CD14-positive monocyte (primary cell): Measurements from ENCODE around the gene HIGD1C. TPM values are rescaled to one million over a fixed set of nuclear protein-coding genes. Genes with fewer than 3 reads are reported as not detected.
A peak's percentile ranks its signal among the peaks of the same experiment; 100 is the strongest.

Experiments
- DNase-seq, 3 donors: peaks; one replicate each; pipeline ENCODE4 v3.0.0-alpha.2; 2011 to 2022
- H2AFZ ChIP-seq: 2 replicates; pipeline ENCODE4 v1.6.0; 2012; ENCODE audit warnings: mild to moderate bottlenecking, low read depth, low read length, inconsistent platforms; ENCODE audit not compliant: insufficient read depth, poor library complexity, severe bottlenecking
- H3K27ac ChIP-seq, 2 donors: 1 replicate in 1 of 2; 2 replicates in 1 of 2; pipeline ENCODE4 v1.5.1; 2012 to 2013; ENCODE audit warnings: low read length in 2 of 2, control low read depth in 1 of 2, inconsistent platforms in 1 of 2, low read depth in 1 of 2, mild to moderate bottlenecking in 1 of 2
- H3K27me3 ChIP-seq, 2 donors: one replicate each; pipeline versions ENCODE4 v1.6.0 to v1.6.1; 2011 to 2013; ENCODE audit warnings: low read length in 2 of 2; ENCODE audit not compliant: control insufficient read depth in 2 of 2, insufficient read depth in 2 of 2
- H3K36me3 ChIP-seq, 2 donors: replicated peaks in 1 of 2; 1 replicate in 1 of 2; 2 replicates in 1 of 2; pipeline versions ENCODE4 v1.5.1 to v1.6.1; 2012 to 2013; ENCODE audit warnings: low read length in 2 of 2, control low read depth in 1 of 2, inconsistent platforms in 1 of 2, mild to moderate bottlenecking in 1 of 2; ENCODE audit not compliant: insufficient read depth in 2 of 2, control insufficient read depth in 1 of 2
- H3K4me1 ChIP-seq, 2 donors: 1 replicate in 1 of 2; 2 replicates in 1 of 2; pipeline versions ENCODE4 v1.5.1 to v1.6.1; 2012 to 2013; ENCODE audit warnings: low read length in 2 of 2, control low read depth in 1 of 2, inconsistent platforms in 1 of 2, mild to moderate bottlenecking in 1 of 2, moderate library complexity in 1 of 2; ENCODE audit not compliant: insufficient read depth in 2 of 2, control insufficient read depth in 1 of 2
- H3K4me2 ChIP-seq: replicated peaks from 2 replicates; pipeline ENCODE3; 2012; ENCODE audit warnings: low read length, moderate library complexity, mild to moderate bottlenecking; ENCODE audit not compliant: poor library complexity, severe bottlenecking; ENCODE audit errors: extremely low read depth
- H3K4me3 ChIP-seq, 3 experiments: fragments of 200-600 bp in 1 of 3; sonication (generic) in 1 of 3; replicated peaks in 1 of 3; 1 replicate in 2 of 3; 2 replicates in 1 of 3; pipeline ENCODE4 v1.5.1; 2011 to 2013; ENCODE audit warnings: low read length in 3 of 3, mild to moderate bottlenecking in 3 of 3, control low read depth in 2 of 3, low read depth in 2 of 3, inconsistent platforms in 1 of 3, moderate library complexity in 1 of 3
- H3K79me2 ChIP-seq: 2 replicates; pipeline ENCODE4 v1.6.0; 2012; ENCODE audit warnings: mild to moderate bottlenecking, control low read depth, inconsistent platforms, low read length, moderate library complexity; ENCODE audit not compliant: insufficient read depth
- H3K9ac ChIP-seq: 2 replicates; pipeline ENCODE4 v1.6.0; 2017; ENCODE audit warnings: low read length, mild to moderate bottlenecking; ENCODE audit not compliant: insufficient read depth, poor library complexity, severe bottlenecking
- H3K9me3 ChIP-seq, 2 donors: replicated peaks in 1 of 2; 1 replicate in 1 of 2; 2 replicates in 1 of 2; pipeline versions ENCODE4 v1.5.1 to v1.6.1; 2012 to 2013; ENCODE audit warnings: low read length in 2 of 2, control low read depth in 1 of 2; ENCODE audit not compliant: control insufficient read depth in 1 of 2, insufficient read depth in 1 of 2
- H4K20me1 ChIP-seq: 2 replicates; pipeline ENCODE4 v1.6.0; 2012; ENCODE audit warnings: mild to moderate bottlenecking, low read length, control low read depth, moderate library complexity; ENCODE audit not compliant: insufficient read depth
- H3K27ac Mint-ChIP-seq, 7 donors: one replicate each; pipeline ENCODE4 v1.8.0; 2020; ENCODE audit warnings: mild to moderate bottlenecking in 7 of 7, mixed read lengths in 7 of 7, moderate library complexity in 6 of 7, inconsistent platforms in 2 of 7
- H3K27me3 Mint-ChIP-seq, 3 donors: one replicate each; pipeline ENCODE4 v1.8.0; 2021 to 2022; ENCODE audit warnings: low read depth in 3 of 3, mild to moderate bottlenecking in 3 of 3, mixed read lengths in 3 of 3, moderate library complexity in 3 of 3, inconsistent platforms in 1 of 3
- H3K36me3 Mint-ChIP-seq, 2 donors: one replicate each; pipeline ENCODE4 v1.8.0; 2020; ENCODE audit warnings: mixed read lengths in 2 of 2, inconsistent platforms in 1 of 2, mild to moderate bottlenecking in 1 of 2
- H3K4me1 Mint-ChIP-seq: one replicate; pipeline ENCODE4 v1.8.0; 2020; ENCODE audit warnings: mild to moderate bottlenecking, mixed read lengths
- H3K4me3 Mint-ChIP-seq, 2 donors: one replicate each; pipeline ENCODE4 v1.8.0; 2020; ENCODE audit warnings: mild to moderate bottlenecking in 2 of 2, mixed read lengths in 2 of 2, moderate library complexity in 1 of 2
- H3K9me3 Mint-ChIP-seq, 7 donors: one replicate each; pipeline ENCODE4 v1.8.0; 2020 to 2022; ENCODE audit warnings: mixed read lengths in 7 of 7, mild to moderate bottlenecking in 6 of 7, moderate library complexity in 6 of 7, inconsistent platforms in 2 of 7
- WGBS: methylation state at CpG from one replicate; pipeline ENCODE4 v1.1.5; 2013; ENCODE audit warnings: missing lambda C conversion rate; ENCODE audit not compliant: insufficient coverage; 5-methylcytosine and 5-hydroxymethylcytosine counted together
- intact Hi-C, 2 donors: fragments of 100-400 bp; cut with micrococcal nuclease; formaldehyde crosslinking; loops; one replicate each; pipeline versions ENCODE4 v1.15.0 to v1.15.1; 2023
- polyA plus RNA-seq, 3 donors: library from polyadenylated mRNA; depleted of rRNA in 1 of 3; unstranded in 2 of 3; stranded (reverse) in 1 of 3; fragments of 300-500 nt in 2 of 3; fragments of >200 nt in 1 of 3; fragmentation: Illumina TruSeq in 2 of 3; gene quantifications; 1 replicate in 2 of 3; 2 replicates in 1 of 3; pipeline ENCODE4 v1.2.3, GENCODE V29; 2012 to 2021
- TF ChIP-seq, protein P1 (sequence below): fragments of 200-600 bp; IDR thresholded peaks from one replicate; pipeline ENCODE4 v1.8.0; 2022; ENCODE audit warnings: antibody characterized with exemption, mild to moderate bottlenecking

The HIGD1C gene
- polyA plus RNA-seq, 3 donors, result not detected

DNA sequence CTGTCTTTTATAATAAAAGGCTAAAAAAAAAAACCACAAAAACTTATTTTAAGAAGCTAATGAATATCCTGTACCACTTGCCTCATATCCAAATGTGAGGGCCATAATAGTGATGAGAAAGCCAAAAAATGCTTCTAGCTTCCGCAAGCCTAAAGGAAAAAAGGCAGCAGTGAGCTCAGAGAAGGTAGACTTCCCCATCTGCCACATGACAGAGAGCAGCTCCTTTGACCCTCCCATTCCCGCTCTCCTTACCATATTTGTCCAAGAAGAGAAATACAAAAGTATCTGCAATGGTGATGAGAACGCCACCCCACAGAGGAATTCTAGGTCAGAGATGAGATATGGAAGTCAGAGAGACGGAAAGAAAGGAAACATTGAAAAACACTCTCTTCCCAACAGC is 46.7 kb downstream of the HIGD1C start:
- Histone ChIP-seq H2AFZ (no peak overlapping the region), H3K27me3 (no peaks in the 10 kb centered on the region), H3K4me2 (no peak overlapping the region), H4K20me1 (no peaks in the 10 kb centered on the region), H3K9me3 (no peaks in the 10 kb centered on the region), H3K4me3 (no peak overlapping the region), H3K79me2 (no peaks in the 10 kb centered on the region), H3K4me1 (no peaks in the 10 kb centered on the region), H3K36me3 (peaks cover 61 to 95% of the 10 kb centered on the region in 2 donors), H3K27ac (no peak overlapping the region), H3K9ac (no peak overlapping the region)
- Mint-ChIP-seq H3K27me3 (peaks cover 0 to 3% (median 0%) of the 10 kb centered on the region in 3 donors), H3K4me3 (no peak overlapping the region), H3K27ac (no peak overlapping the region), H3K36me3 (peaks cover 66 to 95% of the 10 kb centered on the region in 2 donors), H3K4me1 (no peaks in the 10 kb centered on the region), H3K9me3 (no peaks in the 10 kb centered on the region)
- TF ChIP-seq, protein P1, sequence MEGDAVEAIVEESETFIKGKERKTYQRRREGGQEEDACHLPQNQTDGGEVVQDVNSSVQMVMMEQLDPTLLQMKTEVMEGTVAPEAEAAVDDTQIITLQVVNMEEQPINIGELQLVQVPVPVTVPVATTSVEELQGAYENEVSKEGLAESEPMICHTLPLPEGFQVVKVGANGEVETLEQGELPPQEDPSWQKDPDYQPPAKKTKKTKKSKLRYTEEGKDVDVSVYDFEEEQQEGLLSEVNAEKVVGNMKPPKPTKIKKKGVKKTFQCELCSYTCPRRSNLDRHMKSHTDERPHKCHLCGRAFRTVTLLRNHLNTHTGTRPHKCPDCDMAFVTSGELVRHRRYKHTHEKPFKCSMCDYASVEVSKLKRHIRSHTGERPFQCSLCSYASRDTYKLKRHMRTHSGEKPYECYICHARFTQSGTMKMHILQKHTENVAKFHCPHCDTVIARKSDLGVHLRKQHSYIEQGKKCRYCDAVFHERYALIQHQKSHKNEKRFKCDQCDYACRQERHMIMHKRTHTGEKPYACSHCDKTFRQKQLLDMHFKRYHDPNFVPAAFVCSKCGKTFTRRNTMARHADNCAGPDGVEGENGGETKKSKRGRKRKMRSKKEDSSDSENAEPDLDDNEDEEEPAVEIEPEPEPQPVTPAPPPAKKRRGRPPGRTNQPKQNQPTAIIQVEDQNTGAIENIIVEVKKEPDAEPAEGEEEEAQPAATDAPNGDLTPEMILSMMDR, result no peak
- WGBS, result no CpG with 5 or more reads among the region's 4 CpGs
- DNase-seq, result no peak
- intact Hi-C loops, result no loop called here

DNA sequence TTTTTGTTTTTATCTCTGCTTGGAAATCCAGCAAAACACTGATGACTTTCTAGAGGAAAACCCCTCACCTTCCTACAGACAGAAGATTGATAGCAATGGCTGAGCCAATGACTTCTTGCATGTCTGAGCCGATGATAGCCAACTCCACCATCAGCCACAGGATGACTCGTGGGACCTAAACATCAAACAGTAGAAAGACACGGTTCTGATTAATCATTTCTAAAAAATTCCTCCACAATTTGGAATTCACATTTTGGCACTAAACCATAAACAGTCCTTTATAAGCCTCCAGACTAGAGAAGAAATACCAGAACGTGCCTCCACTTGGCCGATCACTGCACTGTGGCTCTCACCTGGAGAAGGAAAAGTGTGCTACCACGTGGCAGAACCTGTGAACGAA is 47.9 kb downstream of the HIGD1C start:
- no peaks in the 10 kb centered on the region for H3K9me3 Mint-ChIP-seq
- H3K36me3 Mint-ChIP-seq, result peaks cover 69 to 95% of the 10 kb centered on the region in 2 donors
- no peaks in the 10 kb centered on the region for H3K27me3 ChIP-seq
- peaks cover 0 to 3% (median 0%) of the 10 kb centered on the region in 3 donors for H3K27me3 Mint-ChIP-seq
- peaks cover 8% of the 10 kb centered on the region for H4K20me1 ChIP-seq
- H3K9ac ChIP-seq, result no peak overlapping the region
- H3K79me2 ChIP-seq, result no peaks in the 10 kb centered on the region
- intact Hi-C loops, result no loop called here
- H3K27ac Mint-ChIP-seq, result peak overlapping the region in 1 of 7 donors; percentile 13
- no peaks in the 10 kb centered on the region for H3K4me1 ChIP-seq
- H2AFZ ChIP-seq, result no peak overlapping the region
- TF ChIP-seq, protein P1, result no peak
- no peaks in the 10 kb centered on the region for H3K9me3 ChIP-seq
- no peaks in the 10 kb centered on the region for H3K4me1 Mint-ChIP-seq
- H3K36me3 ChIP-seq, result peaks cover 63 to 95% of the 10 kb centered on the region in 2 donors
- no peak overlapping the region for H3K4me3 ChIP-seq
- no peak for DNase-seq
- no peak overlapping the region for H3K4me3 Mint-ChIP-seq
- no peak overlapping the region for H3K4me2 ChIP-seq
- no peak overlapping the region for H3K27ac ChIP-seq
- 96% methylated on average over 3 of the region's 7 CpGs for WGBS
